ENCODE results near the gene TMTC1.

Gene TMTC1

GRCh38 chr12:29778531-29778930 lies 5.2 kb downstream of the TMTC1 start:
- no peak for DNase-seq

GRCh38 chr12:29773076-29773475 lies 10.7 kb downstream of the TMTC1 start:
- no peak for DNase-seq

- no peak for DNase-seq
Measured at GRCh38 chr12:29771786-29772185, 12.0 kb downstream of the TMTC1 start.

GRCh38 chr12:29771165-29771564 lies 12.6 kb downstream of the TMTC1 start:
- DNase-seq: no peak

- DNase-seq: no peak
Measured at GRCh38 chr12:29769162-29769858, 14.4 kb downstream of the TMTC1 start.

- DNase-seq: no peak
Measured at GRCh38 chr12:29768372-29768771, 15.4 kb downstream of the TMTC1 start.

GRCh38 chr12:29763301-29763683 lies 20.4 kb downstream of the TMTC1 start:
- DNase-seq: no peak

- no peak for DNase-seq
Measured at GRCh38 chr12:29762637-29763300, 21.0 kb downstream of the TMTC1 start.

GRCh38 chr12:29759950-29760349 lies 23.8 kb downstream of the TMTC1 start:
- no peak for DNase-seq

- DNase-seq: no peak
Measured at GRCh38 chr12:29756741-29757390, 26.9 kb downstream of the TMTC1 start.

GRCh38 chr12:29754235-29755189 lies 29.2 kb downstream of the TMTC1 start:
- DNase-seq: no peak

GRCh38 chr12:29752121-29752520 lies 31.6 kb downstream of the TMTC1 start:
- DNase-seq: no peak

- no peak for DNase-seq
Measured at GRCh38 chr12:29751676-29752075, 32.1 kb downstream of the TMTC1 start.

GRCh38 chr12:29750928-29751220 lies 32.9 kb downstream of the TMTC1 start:
- DNase-seq: no peak

- no peak for DNase-seq
Measured at GRCh38 chr12:29750131-29750927, 33.4 kb downstream of the TMTC1 start.

GRCh38 chr12:29744365-29744764 lies 39.4 kb downstream of the TMTC1 start:
- no peak for DNase-seq

- DNase-seq: no peak
Measured at GRCh38 chr12:29743801-29744200, 39.9 kb downstream of the TMTC1 start.

GRCh38 chr12:29743077-29743476 lies 40.7 kb downstream of the TMTC1 start:
- DNase-seq: no peak

GRCh38 chr12:29742646-29743045 lies 41.1 kb downstream of the TMTC1 start:
- no peak for DNase-seq

- no peak for DNase-seq
Measured at GRCh38 chr12:29741342-29742241, 42.1 kb downstream of the TMTC1 start.

GRCh38 chr12:29739279-29739991 lies 44.3 kb downstream of the TMTC1 start:
- DNase-seq: no peak
